ENCODE measurements around the gene NR6A1.

NR6A1 gene

DNA sequence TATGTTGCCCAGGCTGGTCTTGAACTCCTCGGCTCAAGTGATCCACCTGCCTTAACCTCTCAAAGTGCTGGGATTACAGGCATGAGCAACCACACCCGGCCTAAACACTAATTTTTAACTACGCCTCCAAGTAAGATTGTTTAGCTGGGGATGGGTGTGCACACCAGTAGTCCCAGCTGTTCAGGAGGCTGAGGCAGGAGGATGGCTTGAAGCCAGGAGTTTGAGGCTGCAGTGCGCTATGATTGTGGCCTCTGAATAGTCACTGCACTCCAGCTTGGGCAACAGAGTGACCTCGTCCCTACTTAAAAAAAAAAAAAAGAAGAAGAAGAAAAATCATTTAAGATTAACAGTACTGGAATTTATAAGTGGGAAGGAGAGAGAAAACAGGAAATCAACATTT lies 173.1 kb downstream of the NR6A1 start:
- TF ChIP-seq CTCF (IDR thresholded peaks at IDR 0.05; ENCODE audit: low read length, missing control alignments) = no peak
- no peak overlapping the region for H3K4me3 ChIP-seq (replicated peaks; ENCODE audit: low read depth, low read length)
- DNase-seq (ENCODE audit: low read depth) = no peak

- TF ChIP-seq CTCF (IDR thresholded peaks at IDR 0.05; ENCODE audit: low read length, missing control alignments) = no peak
- DNase-seq (ENCODE audit: low read depth) = no peak
- H3K4me3 ChIP-seq (replicated peaks; ENCODE audit: low read depth, low read length) = no peak overlapping the region
These were observed 174.8 kb downstream of the NR6A1 start for GRCh38 chr9:124596172-124596839.

- no peak overlapping the region for H3K4me3 ChIP-seq (replicated peaks; ENCODE audit: low read depth, low read length)
- DNase-seq (ENCODE audit: low read depth) = no peak
- no peak for TF ChIP-seq CTCF (IDR thresholded peaks at IDR 0.05; ENCODE audit: low read length, missing control alignments)
These were observed 175.4 kb downstream of the NR6A1 start for GRCh38 chr9:124595743-124596142.

GRCh38 chr9:124594673-124595072 lies 176.4 kb downstream of the NR6A1 start:
- no peak for DNase-seq (ENCODE audit: low read depth)
- TF ChIP-seq CTCF (IDR thresholded peaks at IDR 0.05; ENCODE audit: low read length, missing control alignments) = no peak
- H3K4me3 ChIP-seq (replicated peaks; ENCODE audit: low read depth, low read length) = no peak overlapping the region

- no peak for DNase-seq (ENCODE audit: low read depth)
- H3K4me3 ChIP-seq (replicated peaks; ENCODE audit: low read depth, low read length) = no peak overlapping the region
- no peak for TF ChIP-seq CTCF (IDR thresholded peaks at IDR 0.05; ENCODE audit: low read length, missing control alignments)
These were observed 176.9 kb downstream of the NR6A1 start for GRCh38 chr9:124594225-124594624.

DNA sequence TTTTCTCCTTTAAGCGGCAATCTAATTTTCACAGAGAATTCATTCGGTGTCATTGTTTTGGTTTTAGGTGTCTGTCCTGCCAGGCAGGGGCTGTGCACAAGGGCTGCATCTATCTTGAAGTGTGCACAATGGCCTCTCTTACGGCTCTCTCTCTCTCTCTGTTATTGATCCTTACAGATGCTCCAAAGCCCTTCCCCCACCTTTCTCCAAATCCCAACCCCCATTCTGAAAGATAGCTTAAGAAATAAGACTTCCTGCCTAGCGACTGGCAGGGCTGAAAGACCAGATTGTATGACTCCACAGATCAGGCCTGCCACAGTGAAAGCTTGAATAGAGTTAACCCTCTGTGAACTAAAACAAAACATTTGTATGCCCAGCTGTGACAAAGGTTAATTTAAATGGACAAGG lies 177.5 kb downstream of the NR6A1 start:
- no peak for DNase-seq (ENCODE audit: low read depth)
- no peak for TF ChIP-seq CTCF (IDR thresholded peaks at IDR 0.05; ENCODE audit: low read length, missing control alignments)
- no peak overlapping the region for H3K4me3 ChIP-seq (replicated peaks; ENCODE audit: low read depth, low read length)

- no peak for TF ChIP-seq CTCF (IDR thresholded peaks at IDR 0.05; ENCODE audit: low read length, missing control alignments)
- DNase-seq (ENCODE audit: low read depth) = no peak
- no peak overlapping the region for H3K4me3 ChIP-seq (replicated peaks; ENCODE audit: low read depth, low read length)
These were observed 177.9 kb downstream of the NR6A1 start for GRCh38 chr9:124593200-124593599.

Data from fibroblast of pulmonary artery (primary cell).